H9 (cell line): ENCODE measurements around the gene NEK7. TPM values are rescaled to one million over a fixed set of nuclear protein-coding genes. Genes with fewer than 3 reads are reported as not detected.

ENCODE experiments used
- DNase-seq: peaks from one replicate; pipeline ENCODE4 v3.0.0-alpha.2; 2017
- H2AFZ ChIP-seq: one replicate; pipeline ENCODE4 v1.6.1; 2013; ENCODE audit warnings: mild to moderate bottlenecking, low read length, control low read depth, moderate library complexity
- H2AK5ac ChIP-seq: 2 replicates; pipeline ENCODE4 v1.6.1; 2013; ENCODE audit warnings: low read length, control low read depth, mixed read lengths; ENCODE audit not compliant: insufficient read length
- H2BK120ac ChIP-seq: one replicate; pipeline ENCODE4 v1.6.1; 2013; ENCODE audit warnings: low read depth, mild to moderate bottlenecking, low read length, control low read depth, inconsistent platforms; ENCODE audit not compliant: poor library complexity, severe bottlenecking
- H2BK12ac ChIP-seq: 2 replicates; pipeline ENCODE4 v1.6.1; 2013; ENCODE audit warnings: low read length, control low read depth, mixed read lengths, low read depth; ENCODE audit not compliant: insufficient read length
- H2BK15ac ChIP-seq: 2 replicates; pipeline ENCODE4 v1.6.1; 2013; ENCODE audit warnings: low read depth, low read length, control low read depth
- H2BK20ac ChIP-seq: one replicate; pipeline ENCODE4 v1.6.1; 2013; ENCODE audit warnings: low read depth, mild to moderate bottlenecking, low read length, control low read depth, inconsistent platforms; ENCODE audit not compliant: poor library complexity, severe bottlenecking
- H2BK5ac ChIP-seq: 2 replicates; pipeline ENCODE4 v1.6.1; 2013; ENCODE audit warnings: low read length, control low read depth, mixed read lengths; ENCODE audit not compliant: insufficient read length
- H3K14ac ChIP-seq: 2 replicates; pipeline ENCODE4 v1.6.1; 2013; ENCODE audit warnings: low read length, control low read depth; ENCODE audit not compliant: insufficient read depth
- H3K18ac ChIP-seq: 2 replicates; pipeline ENCODE4 v1.6.1; 2013; ENCODE audit warnings: low read depth, mild to moderate bottlenecking, mixed read lengths, low read length, control low read depth; ENCODE audit not compliant: insufficient read length
- H3K23ac ChIP-seq: 2 replicates; pipeline ENCODE4 v1.6.1; 2013; ENCODE audit warnings: low read length, control low read depth, mixed read lengths, low read depth; ENCODE audit not compliant: insufficient read length
- H3K23me2 ChIP-seq: 2 replicates; pipeline ENCODE4 v1.6.1; 2013; ENCODE audit warnings: low read depth, mild to moderate bottlenecking, mixed read lengths, low read length, control low read depth; ENCODE audit not compliant: insufficient read length, poor library complexity, severe bottlenecking
- H3K27ac ChIP-seq: 2 replicates; pipeline ENCODE4 v1.5.1; 2013; ENCODE audit warnings: low read length, control low read depth, mixed read lengths, low read depth; ENCODE audit not compliant: insufficient read length
- H3K27me3 ChIP-seq: 2 replicates; pipeline ENCODE4 v1.6.1; 2013; ENCODE audit warnings: low read length, control low read depth, inconsistent platforms; ENCODE audit not compliant: insufficient read depth
- H3K4ac ChIP-seq: 2 replicates; pipeline ENCODE4 v1.6.1; 2013; ENCODE audit warnings: low read depth, mild to moderate bottlenecking, control low read depth, inconsistent platforms, low read length, moderate library complexity
- H3K4me1 ChIP-seq: 2 replicates; pipeline ENCODE4 v1.6.1; 2013; ENCODE audit warnings: low read length, control low read depth, inconsistent platforms; ENCODE audit not compliant: insufficient read depth
- H3K4me2 ChIP-seq: 2 replicates; pipeline ENCODE4 v1.6.1; 2013; ENCODE audit warnings: low read length, control low read depth, mixed read lengths; ENCODE audit not compliant: insufficient read length, insufficient read depth
- H3K56ac ChIP-seq: 2 replicates; pipeline ENCODE4 v1.6.1; 2013; ENCODE audit warnings: low read depth, mild to moderate bottlenecking, mixed read lengths, low read length, control low read depth; ENCODE audit not compliant: insufficient read length
- H3K79me1 ChIP-seq: 2 replicates; pipeline ENCODE4 v1.6.1; 2013; ENCODE audit warnings: low read depth, mild to moderate bottlenecking, moderate library complexity, low read length, control low read depth, inconsistent platforms; ENCODE audit not compliant: insufficient read depth, poor library complexity, severe bottlenecking
- H3K79me2 ChIP-seq: 2 replicates; pipeline ENCODE4 v1.6.1; 2013; ENCODE audit warnings: low read length, control low read depth, inconsistent platforms; ENCODE audit not compliant: insufficient read depth
- H3K9ac ChIP-seq: 2 replicates; pipeline ENCODE4 v1.6.1; 2013; ENCODE audit warnings: low read length, control low read depth, mixed read lengths; ENCODE audit not compliant: insufficient read length; ENCODE audit errors: extremely low read depth
- H3K9me3 ChIP-seq: one replicate; pipeline ENCODE4 v1.6.1; 2013; ENCODE audit warnings: low read depth, low read length, inconsistent platforms; ENCODE audit not compliant: control insufficient read depth
- H3T11ph ChIP-seq: one replicate; pipeline ENCODE4 v1.6.1; 2013; ENCODE audit warnings: mild to moderate bottlenecking, low read length, control low read depth, inconsistent platforms
- H4K20me1 ChIP-seq: one replicate; pipeline ENCODE4 v1.6.1; 2013; ENCODE audit not compliant: control insufficient read depth, insufficient read length, insufficient read depth
- H4K5ac ChIP-seq: 2 replicates; pipeline ENCODE4 v1.6.1; 2013; ENCODE audit warnings: low read depth, mild to moderate bottlenecking, mixed read lengths, low read length, control low read depth; ENCODE audit not compliant: insufficient read length
- H4K8ac ChIP-seq: replicated peaks from 2 replicates; pipeline ENCODE4 v1.6.1; 2013; ENCODE audit warnings: low read length, control low read depth, mixed read lengths, low read depth; ENCODE audit not compliant: insufficient read length
- H4K91ac ChIP-seq: 2 replicates; pipeline ENCODE4 v1.6.1; 2013; ENCODE audit warnings: low read depth, mild to moderate bottlenecking, moderate library complexity, mixed read lengths, low read length, control low read depth; ENCODE audit not compliant: insufficient read length
- H3K27ac Mint-ChIP-seq, 3 experiments: 2 replicates in 2 of 3; 3 replicates in 1 of 3; pipeline ENCODE4 v1.8.0; 2020 to 2021; ENCODE audit warnings: mixed read lengths in 3 of 3, mild to moderate bottlenecking in 1 of 3, moderate library complexity in 1 of 3
- H3K27me3 Mint-ChIP-seq: 2 replicates; pipeline ENCODE4 v1.8.0; 2021; ENCODE audit warnings: low read depth, mild to moderate bottlenecking, moderate library complexity, mixed read lengths
- H3K36me3 Mint-ChIP-seq, 3 experiments: 2 replicates in 2 of 3; 3 replicates in 1 of 3; pipeline ENCODE4 v1.8.0; 2020 to 2021; ENCODE audit warnings: low read depth in 3 of 3, mixed read lengths in 3 of 3; ENCODE audit not compliant: insufficient read depth in 1 of 3
- H3K4me1 Mint-ChIP-seq, 2 experiments: 2 replicates each; pipeline ENCODE4 v1.8.0; 2020; ENCODE audit warnings: mixed read lengths in 2 of 2
- H3K4me3 Mint-ChIP-seq, 2 experiments: 2 replicates in 1 of 2; 3 replicates in 1 of 2; pipeline ENCODE4 v1.8.0; 2020 to 2021; ENCODE audit warnings: mild to moderate bottlenecking in 2 of 2, mixed read lengths in 2 of 2, moderate library complexity in 1 of 2
- H3K9me3 Mint-ChIP-seq, 2 experiments: 2 replicates in 1 of 2; 3 replicates in 1 of 2; pipeline ENCODE4 v1.8.0; 2020; ENCODE audit warnings: mild to moderate bottlenecking in 2 of 2, mixed read lengths in 2 of 2, moderate library complexity in 1 of 2
- CTCF ChIP-seq: fragments of 200-600 bp; sonication (generic); conservative IDR thresholded peaks from 3 replicates; pipeline ENCODE4 v1.8.0; 2021; ENCODE audit warnings: antibody characterized with exemption, mild to moderate bottlenecking
- WGBS: extraction: QIAGEN DNeasy Blood & Tissue Kit; methylation state at CpG from one replicate; pipeline ENCODE4 v1.1.7; 2013; ENCODE audit warnings: missing lambda C conversion rate, low lambda C conversion rate, mixed read lengths; ENCODE audit not compliant: insufficient read length; ENCODE audit errors: extremely low coverage; 5-methylcytosine and 5-hydroxymethylcytosine counted together
- total RNA-seq: library from RNA; stranded (reverse); gene quantifications from 2 replicates; pipeline ENCODE4 v1.2.1, GENCODE V29; 2021

The NEK7 gene
- total RNA-seq, 1 experiment from 2014 or later = 9.6 TPM

GRCh38 chr1:198370996-198371395, 214.2 kb downstream of the NEK7 start:
- H3T11ph ChIP-seq = no peak overlapping the region
- WGBS = no CpG with 5 or more reads among the region's 1 CpG
- no peak for TF ChIP-seq CTCF
- H3K79me2 ChIP-seq = no peaks in the 10 kb centered on the region
- no peak overlapping the region for H3K56ac ChIP-seq
- no peak overlapping the region for H4K8ac ChIP-seq
- Mint-ChIP-seq H3K4me3 (no peak overlapping the region), H3K27ac (no peak overlapping the region), H3K4me1 (peaks cover 0 to 5% of the 10 kb centered on the region in 2 experiments; a peak in 2 of 4 replicates), H3K27me3 (no peaks in the 10 kb centered on the region), H3K36me3 (peaks cover 0 to 8% (median 3%) of the 10 kb centered on the region in 3 experiments; a peak in 2 of 7 replicates), H3K9me3 (peaks cover 4 to 8% of the 10 kb centered on the region in 2 experiments; a peak in 3 of 5 replicates)
- H3K27ac ChIP-seq = no peak overlapping the region
- H2AFZ ChIP-seq = no peak overlapping the region
- no peak overlapping the region for H3K4me2 ChIP-seq
- H4K5ac ChIP-seq = no peak overlapping the region
- H2BK12ac ChIP-seq = no peak overlapping the region
- H2AK5ac ChIP-seq = no peak overlapping the region
- no peak overlapping the region for H2BK20ac ChIP-seq
- H3K23me2 ChIP-seq = no peaks in the 10 kb centered on the region
- H2BK120ac ChIP-seq = no peak overlapping the region
- H2BK5ac ChIP-seq = no peak overlapping the region
- no peak overlapping the region for H3K18ac ChIP-seq
- no peak for DNase-seq
- H3K9ac ChIP-seq = no peak overlapping the region
- no peak overlapping the region for H2BK15ac ChIP-seq
- no peak overlapping the region for H3K4ac ChIP-seq
- H3K9me3 ChIP-seq = no peaks in the 10 kb centered on the region
- no peaks in the 10 kb centered on the region for H3K79me1 ChIP-seq
- no peaks in the 10 kb centered on the region for H4K20me1 ChIP-seq
- H4K91ac ChIP-seq = no peak overlapping the region
- no peaks in the 10 kb centered on the region for H3K4me1 ChIP-seq
- H3K14ac ChIP-seq = no peak overlapping the region
- H3K27me3 ChIP-seq = no peaks in the 10 kb centered on the region
- H3K23ac ChIP-seq = no peak overlapping the region

Other genes with a start within 250 kb of the NEK7 start
- gene LHX9, start 239.6 kb upstream of the NEK7 start, total RNA-seq = not detected in 2 replicates